Tibial artery (tissue), 4 donors: ENCODE data around the gene NACA.

Experiments used
- DNase-seq, 2 donors: peaks; one replicate each; pipeline ENCODE4 v3.0.0-alpha.2; 2019
- H3K27ac ChIP-seq, 2 donors: fragments of 200-600 bp; sonication (generic) in 1 of 2; 1 replicate in 1 of 2; 2 replicates in 1 of 2; pipeline ENCODE4 v1.5.1; 2018 to 2019; ENCODE audit warnings: mild to moderate bottlenecking in 1 of 2
- H3K27me3 ChIP-seq, 2 donors: fragments of 200-600 bp; sonication (generic) in 1 of 2; one replicate each; pipeline versions ENCODE4 v1.5.1 to v1.6.0; 2016 to 2019
- H3K36me3 ChIP-seq, 3 donors: fragments of 200-600 bp; sonication (generic) in 2 of 3; one replicate each; pipeline ENCODE4 v1.5.1; 2016 to 2019; ENCODE audit warnings: mild to moderate bottlenecking in 2 of 3
- H3K4me1 ChIP-seq, 4 donors: fragments of 200-600 bp; sonication (generic) in 2 of 4; 1 replicate in 3 of 4; 2 replicates in 1 of 4; pipeline ENCODE4 v1.5.1; 2016 to 2019
- H3K4me3 ChIP-seq, 2 donors: fragments of 200-600 bp; sonication (generic) in 1 of 2; 1 replicate in 1 of 2; 2 replicates in 1 of 2; pipeline ENCODE4 v1.5.1; 2018 to 2019; ENCODE audit warnings: mild to moderate bottlenecking in 2 of 2
- H3K9me3 ChIP-seq, 3 donors: fragments of 200-600 bp; sonication (generic) in 1 of 3; one replicate each; pipeline ENCODE4 v1.5.1; 2016 to 2019
- CTCF ChIP-seq, 2 experiments: fragments of 200-600 bp in 1 of 2; fragments of 450-650 bp in 1 of 2; IDR thresholded peaks; one replicate each; pipeline ENCODE4 v1.5.1; 2017 to 2019; ENCODE audit warnings: antibody characterized with exemption in 2 of 2, mild to moderate bottlenecking in 1 of 2, moderate library complexity in 1 of 2
- intact Hi-C: fragments of 100-400 bp; cut with DNase I; formaldehyde crosslinking; loops from one replicate; pipeline ENCODE4 v1.15.0; 2023; ENCODE audit warnings: low total_unique reads

The NACA gene

GRCh38 chr12:56677680-56678079 is 47.4 kb downstream of the NACA start:
- H3K36me3 ChIP-seq, result peaks cover 0 to 8% (median 2%) of the 10 kb centered on the region in 3 donors
- H3K4me1 ChIP-seq, result peaks cover 0 to 82% (median 20%) of the 10 kb centered on the region in 4 donors
- DNase-seq, result no peak
- H3K27me3 ChIP-seq, result no peaks in the 10 kb centered on the region
- TF ChIP-seq CTCF (IDR thresholded peaks at IDR 0.05), result no peak
- H3K4me3 ChIP-seq, result no peak overlapping the region
- no peak overlapping the region for H3K27ac ChIP-seq
- intact Hi-C loops, result no loop called here
- no peaks in the 10 kb centered on the region for H3K9me3 ChIP-seq

GRCh38 chr12:56676851-56677580 is 48.1 kb downstream of the NACA start:
- no peak for TF ChIP-seq CTCF (IDR thresholded peaks at IDR 0.05)
- Histone ChIP-seq H3K4me1 (peaks cover 0 to 81% (median 17%) of the 10 kb centered on the region in 4 donors), H3K4me3 (no peak overlapping the region), H3K36me3 (peaks cover 6 to 14% (median 9%) of the 10 kb centered on the region in 3 donors), H3K27ac (no peak overlapping the region), H3K27me3 (no peaks in the 10 kb centered on the region), H3K9me3 (no peaks in the 10 kb centered on the region)
- intact Hi-C loops, result no loop called here
- no peak for DNase-seq

- no peak for TF ChIP-seq CTCF (IDR thresholded peaks at IDR 0.05)
Observed at GRCh38 chr12:56671608-56672007, 53.5 kb downstream of the NACA start.

GRCh38 chr12:56670836-56671235 is 54.3 kb downstream of the NACA start:
- intact Hi-C loops, result no loop called here
- H3K36me3 ChIP-seq, result peaks cover 64 to 69% (median 66%) of the 10 kb centered on the region in 3 donors
- DNase-seq, result peak in 1 of 2 donors; percentile 34
- H3K27ac ChIP-seq, result no peak overlapping the region
- no peak for TF ChIP-seq CTCF (IDR thresholded peaks at IDR 0.05)
- no peaks in the 10 kb centered on the region for H3K27me3 ChIP-seq
- no peaks in the 10 kb centered on the region for H3K9me3 ChIP-seq
- no peak overlapping the region for H3K4me3 ChIP-seq
- peaks cover 0 to 22% (median 2%) of the 10 kb centered on the region in 4 donors for H3K4me1 ChIP-seq

More at GRCh38 chr12:56671608-56672007, 53.5 kb downstream of the NACA start:
- Histone ChIP-seq H3K27ac (no peak overlapping the region), H3K36me3 (peaks cover 57 to 61% (median 60%) of the 10 kb centered on the region in 3 donors), H3K4me1 (peaks cover 0 to 28% (median 2%) of the 10 kb centered on the region in 4 donors), H3K9me3 (no peaks in the 10 kb centered on the region), H3K27me3 (no peaks in the 10 kb centered on the region), H3K4me3 (no peak overlapping the region)
- no peak for DNase-seq
- intact Hi-C loops, result no loop called here

GRCh38 chr12:56668197-56668457 is 57.0 kb downstream of the NACA start:
- H3K9me3 ChIP-seq, result no peaks in the 10 kb centered on the region
- intact Hi-C loops, result no loop called here

More at GRCh38 chr12:56668197-56668457, 57.0 kb downstream of the NACA start:
- DNase-seq, result no peak
- Histone ChIP-seq H3K36me3 (peaks cover 80 to 94% (median 88%) of the 10 kb centered on the region in 3 donors), H3K27me3 (no peaks in the 10 kb centered on the region), H3K4me1 (peaks cover 0 to 11% (median 2%) of the 10 kb centered on the region in 4 donors), H3K27ac (no peak overlapping the region), H3K4me3 (no peak overlapping the region)
- no peak for TF ChIP-seq CTCF (IDR thresholded peaks at IDR 0.05)
